ENCODE measurements around the gene LGI4. TPM values are rescaled to one million over a fixed set of nuclear protein-coding genes. Genes with fewer than 3 reads are reported as not detected.

Gene LGI4
- total RNA-seq, 1 donor: 0.72 TPM

DNA sequence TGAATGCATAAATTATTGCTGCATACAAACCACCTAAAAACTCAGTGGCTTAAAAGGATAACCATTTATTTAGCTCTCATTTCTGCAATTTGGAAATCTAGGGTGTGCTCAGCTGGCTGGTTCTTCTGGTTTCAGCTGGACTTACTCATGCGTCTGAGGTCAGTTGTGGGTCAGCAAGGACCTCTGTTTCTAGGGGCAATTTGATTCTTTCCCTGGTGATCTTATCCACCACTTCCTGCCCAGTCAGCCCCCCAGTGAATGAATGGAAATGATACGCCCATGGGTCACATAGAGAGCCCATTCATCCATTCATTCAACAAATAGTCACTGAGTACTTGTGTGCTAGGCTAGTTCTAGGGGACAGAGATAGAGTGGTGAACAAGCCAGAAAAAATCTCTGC lies 29.6 kb upstream of the LGI4 start:
- H4K20me1 ChIP-seq (ENCODE audit: insufficient read depth, low read length): no peaks in the 10 kb centered on the region
- H3K27me3 ChIP-seq (ENCODE audit: insufficient read depth, low read length): no peaks in the 10 kb centered on the region
- H3K4me1 ChIP-seq (ENCODE audit: insufficient read depth, low read length): no peaks in the 10 kb centered on the region
- H3K4me2 ChIP-seq (ENCODE audit: insufficient read depth, low read length): no peak overlapping the region
- H3K36me3 ChIP-seq (ENCODE audit: insufficient read depth, low read length): peaks cover 65% of the 10 kb centered on the region
- peak; percentile 10 for DNase-seq (ENCODE audit: insufficient read length, low spot score, missing footprints)
- TF ChIP-seq, protein P1, sequence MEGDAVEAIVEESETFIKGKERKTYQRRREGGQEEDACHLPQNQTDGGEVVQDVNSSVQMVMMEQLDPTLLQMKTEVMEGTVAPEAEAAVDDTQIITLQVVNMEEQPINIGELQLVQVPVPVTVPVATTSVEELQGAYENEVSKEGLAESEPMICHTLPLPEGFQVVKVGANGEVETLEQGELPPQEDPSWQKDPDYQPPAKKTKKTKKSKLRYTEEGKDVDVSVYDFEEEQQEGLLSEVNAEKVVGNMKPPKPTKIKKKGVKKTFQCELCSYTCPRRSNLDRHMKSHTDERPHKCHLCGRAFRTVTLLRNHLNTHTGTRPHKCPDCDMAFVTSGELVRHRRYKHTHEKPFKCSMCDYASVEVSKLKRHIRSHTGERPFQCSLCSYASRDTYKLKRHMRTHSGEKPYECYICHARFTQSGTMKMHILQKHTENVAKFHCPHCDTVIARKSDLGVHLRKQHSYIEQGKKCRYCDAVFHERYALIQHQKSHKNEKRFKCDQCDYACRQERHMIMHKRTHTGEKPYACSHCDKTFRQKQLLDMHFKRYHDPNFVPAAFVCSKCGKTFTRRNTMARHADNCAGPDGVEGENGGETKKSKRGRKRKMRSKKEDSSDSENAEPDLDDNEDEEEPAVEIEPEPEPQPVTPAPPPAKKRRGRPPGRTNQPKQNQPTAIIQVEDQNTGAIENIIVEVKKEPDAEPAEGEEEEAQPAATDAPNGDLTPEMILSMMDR (IDR thresholded peaks at IDR 0.05; ENCODE audit: extremely low read depth, low read depth, low read length): no peak
- peaks cover 19% of the 10 kb centered on the region for H3K9me3 ChIP-seq (ENCODE audit: low read depth, low read length)
- H3K4me3 ChIP-seq (ENCODE audit: insufficient read depth, low read length): no peak overlapping the region
- H2AFZ ChIP-seq (ENCODE audit: low read length): no peak overlapping the region
- no peak overlapping the region for H3K27ac ChIP-seq (ENCODE audit: low read depth, low read length)
- H3K79me2 ChIP-seq (ENCODE audit: insufficient read depth, low read length): no peaks in the 10 kb centered on the region

DNA sequence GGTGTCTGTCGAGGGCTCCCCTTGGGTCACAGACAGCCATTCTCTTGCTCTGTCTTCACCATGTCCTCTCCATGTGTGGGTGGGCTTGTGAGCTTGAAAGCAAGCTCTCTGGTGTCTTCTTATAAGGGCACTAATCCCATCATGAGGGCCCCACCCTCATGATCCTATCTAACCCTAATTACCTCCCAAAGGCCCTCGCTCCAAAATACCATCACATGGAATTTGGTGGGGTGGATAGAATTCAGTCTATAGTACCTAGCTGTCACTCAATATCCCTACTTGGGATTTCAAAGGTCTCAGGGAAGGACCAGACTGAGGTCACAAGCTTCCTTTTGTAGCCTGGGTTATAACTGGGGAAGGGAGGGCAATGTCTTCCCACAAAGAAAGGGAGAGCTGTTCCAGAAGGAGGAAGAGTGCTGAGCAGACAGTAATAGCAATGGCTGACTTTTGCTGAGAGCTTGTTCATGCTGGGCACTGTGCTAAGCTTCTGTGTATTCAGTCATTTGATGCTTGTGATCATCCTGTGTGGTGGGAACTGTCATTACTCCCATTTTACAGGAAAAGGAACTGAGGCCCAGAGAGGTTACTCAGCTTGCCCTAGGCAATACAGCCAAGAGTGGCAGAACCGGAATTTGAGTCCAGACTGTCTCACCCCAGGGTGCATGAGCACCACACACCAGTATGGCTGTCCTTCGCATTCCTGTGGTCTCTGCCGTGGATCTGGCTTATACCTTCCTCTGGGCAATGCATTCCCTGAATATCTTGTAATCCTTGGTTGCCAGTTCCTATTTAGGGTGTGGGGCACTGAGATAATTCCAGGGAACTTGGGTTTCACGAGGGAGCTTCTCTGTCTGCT lies 27.8 kb upstream of the LGI4 start:
- H3K36me3 ChIP-seq (ENCODE audit: insufficient read depth, low read length): peaks cover 78% of the 10 kb centered on the region
- H3K27ac ChIP-seq (ENCODE audit: low read depth, low read length): no peak overlapping the region
- no peaks in the 10 kb centered on the region for H3K4me1 ChIP-seq (ENCODE audit: insufficient read depth, low read length)
- TF ChIP-seq, protein P1 (IDR thresholded peaks at IDR 0.05; ENCODE audit: extremely low read depth, low read depth, low read length): no peak
- peaks cover 19% of the 10 kb centered on the region for H3K9me3 ChIP-seq (ENCODE audit: low read depth, low read length)
- no peak overlapping the region for H3K4me3 ChIP-seq (ENCODE audit: insufficient read depth, low read length)
- no peaks in the 10 kb centered on the region for H4K20me1 ChIP-seq (ENCODE audit: insufficient read depth, low read length)
- H3K4me2 ChIP-seq (ENCODE audit: insufficient read depth, low read length): no peak overlapping the region
- no peaks in the 10 kb centered on the region for H3K79me2 ChIP-seq (ENCODE audit: insufficient read depth, low read length)
- H3K27me3 ChIP-seq (ENCODE audit: insufficient read depth, low read length): no peaks in the 10 kb centered on the region
- peak; percentile 26 for DNase-seq (ENCODE audit: insufficient read length, low spot score, missing footprints)
- H2AFZ ChIP-seq (ENCODE audit: low read length): no peak overlapping the region

DNA sequence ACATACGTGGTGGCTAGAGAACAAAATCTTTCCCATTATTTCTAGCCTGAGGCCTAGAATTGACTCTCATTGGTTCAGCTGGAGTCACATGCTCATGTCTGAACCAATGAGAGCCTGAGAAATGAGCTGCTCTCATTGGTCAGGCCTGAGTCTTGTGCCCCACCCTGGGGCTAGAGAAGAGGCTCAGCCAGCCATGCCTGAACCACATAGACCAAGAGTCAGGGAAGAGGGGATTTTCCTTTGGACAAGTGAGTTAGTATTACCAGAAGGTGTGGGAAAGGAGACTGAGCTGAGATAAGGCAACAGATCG lies 26.5 kb upstream of the LGI4 start:
- no peak overlapping the region for H3K27ac ChIP-seq (ENCODE audit: low read depth, low read length)

More for the DNA sequence above, 26.5 kb upstream of the LGI4 start:
- Histone ChIP-seq H3K79me2 (ENCODE audit: insufficient read depth, low read length) (peaks cover 4% of the 10 kb centered on the region), H2AFZ (ENCODE audit: low read length) (no peak overlapping the region), H3K4me3 (ENCODE audit: insufficient read depth, low read length) (no peak overlapping the region), H3K9me3 (ENCODE audit: low read depth, low read length) (peaks cover 15% of the 10 kb centered on the region), H3K4me2 (ENCODE audit: insufficient read depth, low read length) (no peak overlapping the region), H3K36me3 (ENCODE audit: insufficient read depth, low read length) (peaks cover 74% of the 10 kb centered on the region), H4K20me1 (ENCODE audit: insufficient read depth, low read length) (no peaks in the 10 kb centered on the region), H3K4me1 (ENCODE audit: insufficient read depth, low read length) (no peaks in the 10 kb centered on the region), H3K27me3 (ENCODE audit: insufficient read depth, low read length) (no peaks in the 10 kb centered on the region)
- DNase-seq (ENCODE audit: insufficient read length, low spot score, missing footprints): peak; percentile 32
- TF ChIP-seq, protein P1 (IDR thresholded peaks at IDR 0.05; ENCODE audit: extremely low read depth, low read depth, low read length): no peak

All from osteoblast (primary cell).